Measurements from ENCODE around the gene SLC2A13. TPM values are rescaled to one million over a fixed set of nuclear protein-coding genes. Genes with fewer than 3 reads are reported as not detected.

The SLC2A13 gene
- total RNA-seq = 2.2 TPM

- ATAC-seq = peak; percentile 97
Measured at GRCh38 chr12:40105515-40106201, at the start of gene SLC2A13. Gene SLC2A13, minus strand, starts transcription at chr12:40106081. Its CDS starts 273 bp downstream, at chr12:40105808.

GRCh38 chr12:40154381-40154780 lies 48.5 kb upstream of the SLC2A13 start:
- no peak for ATAC-seq

GRCh38 chr12:40153432-40153831 lies 47.6 kb upstream of the SLC2A13 start:
- no peak for ATAC-seq

GRCh38 chr12:40152783-40153383 lies 47.0 kb upstream of the SLC2A13 start:
- peak; percentile 69 for ATAC-seq

- no peak for ATAC-seq
Measured at GRCh38 chr12:40149673-40150260, 43.9 kb upstream of the SLC2A13 start.

GRCh38 chr12:40146800-40147797 lies 41.2 kb upstream of the SLC2A13 start:
- ATAC-seq = no peak

- no peak for ATAC-seq
Measured at GRCh38 chr12:40145896-40146295, 40.0 kb upstream of the SLC2A13 start.

- no peak for ATAC-seq
Measured at GRCh38 chr12:40144023-40144422, 38.1 kb upstream of the SLC2A13 start.

GRCh38 chr12:40142001-40142744 lies 36.3 kb upstream of the SLC2A13 start:
- no peak for ATAC-seq

- ATAC-seq = no peak
Measured at GRCh38 chr12:40138526-40138925, 32.6 kb upstream of the SLC2A13 start.

- peak; percentile 45 for ATAC-seq
Measured at GRCh38 chr12:40137252-40137651, 31.4 kb upstream of the SLC2A13 start.

GRCh38 chr12:40127408-40127807 lies 21.5 kb upstream of the SLC2A13 start:
- no peak for ATAC-seq

- ATAC-seq = no peak
Measured at GRCh38 chr12:40123496-40123895, 17.6 kb upstream of the SLC2A13 start.

GRCh38 chr12:40122842-40123241 lies 17.0 kb upstream of the SLC2A13 start:
- no peak for ATAC-seq

- ATAC-seq = no peak
Measured at GRCh38 chr12:40117818-40118217, 11.9 kb upstream of the SLC2A13 start.

GRCh38 chr12:40110586-40110985 lies 4.7 kb upstream of the SLC2A13 start:
- ATAC-seq = no peak

GRCh38 chr12:40107803-40108620 lies 2.1 kb upstream of the SLC2A13 start:
- no peak for ATAC-seq

- peak; percentile 72 for ATAC-seq
Measured at GRCh38 chr12:40107098-40107802, 1.4 kb upstream of the SLC2A13 start.

GRCh38 chr12:40106655-40107054 lies 774 bp upstream of the SLC2A13 start:
- ATAC-seq = no peak

- no peak for ATAC-seq
Measured at GRCh38 chr12:40106202-40106533, 287 bp upstream of the SLC2A13 start.

- peak; percentile 44 for ATAC-seq
Measured at GRCh38 chr12:40105265-40105514, 691 bp downstream of the SLC2A13 start.
